GM21447 (cell line): Measurements from ENCODE around the gene ATF4.

Source experiments
- ATAC-seq: cut with Tn5 transposase; IDR thresholded peaks from one replicate; pipeline ENCODE4 v1.9.1; 2021; ENCODE audit not compliant: unreplicated experiment

The ATF4 gene

DNA sequence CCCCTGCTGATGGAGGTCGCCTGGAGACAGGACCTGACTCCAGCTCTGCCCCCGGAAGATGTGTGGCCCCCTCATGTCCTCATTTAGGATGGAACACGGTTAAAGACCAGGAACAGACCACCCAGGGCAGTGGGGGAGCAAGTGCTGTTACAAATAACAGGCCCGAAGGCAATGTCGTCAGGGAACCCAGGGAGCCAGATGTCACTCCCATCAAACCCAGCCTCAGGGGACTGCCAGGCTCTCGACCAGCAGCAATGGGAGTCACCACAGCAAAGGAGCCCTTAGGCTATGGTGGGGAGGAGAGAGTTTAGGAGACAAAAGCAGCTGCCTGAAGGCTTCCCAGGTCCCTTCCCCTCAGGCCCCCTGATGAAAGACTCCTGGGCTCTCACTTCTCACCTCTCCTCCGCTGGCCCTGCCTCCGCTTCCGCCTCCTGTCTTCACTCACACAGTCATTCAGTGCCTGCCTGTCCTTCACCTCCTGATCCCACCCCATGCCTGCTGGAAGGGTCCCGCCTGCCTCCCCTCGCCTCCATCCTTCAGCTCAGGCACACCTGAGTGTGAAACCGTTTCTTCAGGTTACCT, 7.8 kb downstream of the ATF4 start:
- no peak for ATAC-seq

- ATAC-seq = no peak
Observed at GRCh38 chr22:39528681-39529486, 8.5 kb downstream of the ATF4 start.

DNA sequence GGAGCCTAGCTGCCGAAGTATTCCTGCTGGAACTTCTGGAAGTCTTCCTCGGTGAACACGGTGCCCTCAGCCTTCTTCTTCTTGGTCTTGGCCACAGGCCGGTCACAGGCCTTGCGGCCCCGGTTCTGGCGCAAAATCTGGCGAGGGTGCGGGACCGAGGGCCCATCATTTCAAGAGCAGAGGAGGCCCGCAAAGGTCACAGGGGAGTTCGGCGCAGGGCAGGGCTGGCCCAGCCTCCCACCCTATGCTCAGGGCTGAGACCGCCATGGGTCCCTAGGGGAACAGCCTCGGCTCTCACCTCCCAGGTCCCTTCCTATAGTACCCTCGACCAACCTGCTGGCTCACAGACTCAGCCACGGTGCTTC, 9.1 kb downstream of the ATF4 start:
- ATAC-seq = no peak

DNA sequence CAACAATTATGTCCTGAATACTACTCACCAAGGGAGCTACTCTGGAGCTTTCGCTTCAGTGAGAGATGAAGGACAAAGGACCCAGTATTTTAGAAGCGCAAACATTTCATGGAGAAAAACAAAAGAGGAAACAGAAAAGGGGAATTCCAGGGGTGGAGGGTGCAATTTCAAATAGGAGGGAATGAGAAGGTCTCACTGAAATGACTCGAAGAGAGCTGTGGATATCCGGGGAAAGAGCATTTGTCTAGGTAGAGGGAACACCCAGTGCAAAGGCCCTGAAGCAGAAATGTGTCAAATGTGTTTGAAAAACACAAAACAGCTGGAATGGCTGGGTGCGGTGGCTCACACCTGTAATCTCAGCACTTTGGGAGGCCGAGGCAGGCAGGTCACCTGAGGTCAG, 9.8 kb downstream of the ATF4 start:
- no peak for ATAC-seq

DNA sequence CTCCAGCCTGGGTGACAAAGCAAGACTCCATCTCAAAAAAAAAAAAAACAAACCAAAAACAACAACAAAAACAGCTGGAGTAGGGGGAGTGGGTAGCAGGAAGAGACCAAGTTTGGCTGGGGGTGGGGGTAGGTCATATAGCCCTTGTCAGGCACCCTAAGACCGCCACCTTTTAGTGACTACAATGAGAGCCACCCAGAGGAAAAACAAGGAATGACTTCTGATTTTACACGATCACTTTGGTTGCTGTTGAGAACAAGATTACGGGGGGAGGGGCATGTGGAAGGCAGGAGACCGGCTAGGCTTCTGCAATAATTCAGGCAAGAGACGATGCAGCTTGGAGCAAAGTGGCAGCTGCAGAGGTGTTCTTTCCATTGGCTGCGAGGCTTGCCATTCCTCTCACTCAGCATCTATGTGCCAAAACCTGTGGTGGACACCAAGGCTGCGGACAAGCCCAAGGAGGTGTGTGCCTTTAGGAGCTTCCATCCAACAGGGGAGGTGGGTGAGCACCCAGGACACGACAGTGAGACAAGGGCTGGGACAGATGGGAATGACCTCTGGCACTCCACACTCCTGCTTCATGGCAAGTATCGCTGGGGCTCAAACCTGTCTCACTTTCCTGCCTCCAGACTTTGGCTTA, 10.4 kb downstream of the ATF4 start:
- ATAC-seq = no peak

- peak; percentile 77 for ATAC-seq
Observed at GRCh38 chr22:39532215-39533073, 12.1 kb downstream of the ATF4 start, which contains the start of gene RPS19BP1. Gene RPS19BP1 (minus strand): TSS chr22:39532748. CDS start chr22:39532738, 10 bp downstream.

GRCh38 chr22:39534092-39534506, 13.7 kb downstream of the ATF4 start:
- no peak for ATAC-seq

DNA sequence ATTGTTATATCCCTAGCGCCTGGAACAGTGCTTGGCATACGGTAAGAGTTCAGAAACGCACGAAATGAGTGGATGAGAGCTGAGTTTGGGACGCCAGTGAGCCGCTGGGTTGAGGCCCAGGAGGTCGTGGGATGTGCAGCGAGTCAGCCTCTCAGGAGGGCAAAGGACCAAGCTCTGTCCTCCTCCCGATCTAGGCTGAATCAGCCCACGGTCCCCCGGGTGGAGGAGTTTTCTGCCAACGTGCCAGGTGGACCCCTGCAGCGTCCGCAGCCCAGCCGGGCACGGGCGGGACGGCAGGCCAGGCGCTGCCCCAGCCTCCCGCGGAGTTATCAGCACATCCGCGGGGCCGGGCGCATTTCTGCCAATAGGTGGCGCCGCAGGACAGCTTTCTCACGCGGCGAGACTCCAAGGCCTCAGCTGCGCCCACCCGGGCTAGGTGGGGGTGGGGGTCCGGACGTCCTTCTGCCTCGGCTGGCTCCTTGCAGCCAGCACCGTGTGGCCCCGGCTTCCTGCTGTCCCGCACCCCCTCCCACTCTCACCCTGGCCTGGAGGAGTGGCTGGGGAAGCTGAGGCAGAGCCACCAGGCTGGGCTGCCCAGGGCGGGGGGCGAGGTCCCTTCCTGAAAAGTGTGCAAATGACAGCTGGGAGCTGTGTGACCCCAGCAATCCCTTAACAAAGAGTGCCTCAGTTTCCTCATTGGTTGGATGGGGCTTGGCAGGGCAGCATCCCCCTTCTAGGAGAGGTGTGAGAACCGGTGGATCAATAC, 14.4 kb downstream of the ATF4 start:
- ATAC-seq = no peak

- no peak for ATAC-seq
Observed at GRCh38 chr22:39535357-39535725, 15.0 kb downstream of the ATF4 start.

- ATAC-seq = no peak
Observed at GRCh38 chr22:39535831-39536449, 15.6 kb downstream of the ATF4 start.

DNA sequence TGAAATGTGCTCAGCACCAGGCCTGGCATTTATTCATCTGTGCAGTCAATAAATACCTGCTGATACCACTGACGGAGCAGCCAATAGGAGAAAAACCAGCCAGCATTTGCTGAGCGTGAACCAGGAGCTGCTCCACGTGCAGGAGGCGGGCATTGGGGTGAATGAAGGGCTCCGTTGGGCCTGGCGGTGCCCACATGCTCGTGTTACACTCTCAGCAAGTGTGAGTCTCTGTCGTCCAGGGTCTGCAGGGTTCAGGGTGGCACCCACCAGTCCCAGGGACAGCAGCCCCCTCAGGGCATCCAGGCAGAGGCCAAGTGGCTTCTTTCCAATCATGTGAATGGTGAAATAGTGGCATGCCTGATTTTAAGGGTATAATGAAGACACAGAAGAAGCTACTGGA, 16.3 kb downstream of the ATF4 start:
- no peak for ATAC-seq

GRCh38 chr22:39537975-39538374, 17.6 kb downstream of the ATF4 start:
- no peak for ATAC-seq

GRCh38 chr22:39543095-39543494, 22.7 kb downstream of the ATF4 start:
- no peak for ATAC-seq

GRCh38 chr22:39545386-39546365, 25.3 kb downstream of the ATF4 start:
- no peak for ATAC-seq

DNA sequence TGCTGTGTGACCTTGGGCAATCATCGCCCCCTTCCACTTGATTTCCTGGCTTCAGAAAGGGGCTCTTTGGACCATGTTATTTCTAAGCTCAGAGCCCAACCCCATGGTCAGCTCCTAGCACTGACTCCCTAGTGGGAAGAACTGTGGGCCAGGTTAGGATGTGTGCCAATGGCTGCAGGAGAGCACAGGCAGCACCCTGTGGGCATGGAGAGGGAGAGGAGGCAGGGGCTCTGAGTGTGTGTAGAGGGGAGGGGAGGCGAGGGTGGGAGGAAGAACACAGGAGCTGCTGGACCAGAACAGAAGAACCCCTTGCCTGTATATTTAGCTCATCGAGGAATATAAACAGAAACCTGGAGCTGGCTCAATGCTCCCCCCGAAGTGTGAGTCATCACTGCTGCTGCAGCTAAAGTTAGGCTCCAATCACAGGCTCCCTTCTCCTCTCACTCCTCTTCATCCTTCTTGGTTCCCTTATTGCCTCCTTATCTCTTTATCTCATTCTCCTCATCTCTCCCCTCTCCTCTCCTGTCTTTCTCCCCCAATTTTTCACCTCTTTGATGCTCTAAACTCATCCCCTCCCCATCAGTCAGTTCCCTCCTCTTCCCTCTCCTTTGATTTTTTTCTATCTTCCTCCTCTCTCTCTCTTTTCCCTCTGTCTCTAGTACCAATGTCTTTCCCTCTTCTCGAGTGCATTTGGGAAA, 26.7 kb downstream of the ATF4 start:
- no peak for ATAC-seq

GRCh38 chr22:39547587-39547947, 27.2 kb downstream of the ATF4 start:
- ATAC-seq = no peak

GRCh38 chr22:39553429-39553828, 33.1 kb downstream of the ATF4 start:
- no peak for ATAC-seq

DNA sequence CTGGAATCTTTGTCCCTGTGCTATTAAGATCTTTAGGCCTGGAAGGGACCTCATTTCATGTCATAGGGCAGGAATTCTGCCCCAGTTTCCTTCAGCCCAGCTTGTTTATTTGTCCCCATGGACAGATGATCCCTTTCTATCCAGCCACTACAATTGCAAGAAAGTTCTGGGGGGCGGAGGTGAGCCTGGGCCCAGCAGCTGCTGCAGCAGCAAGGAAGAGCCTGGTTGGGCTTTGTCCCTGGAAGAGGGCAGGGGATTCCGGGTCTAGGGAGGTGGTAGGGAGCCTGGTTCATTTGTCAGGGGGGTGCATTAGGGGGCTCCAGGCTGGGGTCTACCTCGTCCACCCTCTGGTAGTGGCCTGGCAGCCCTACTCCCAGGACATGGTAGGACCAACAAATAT, 33.8 kb downstream of the ATF4 start:
- no peak for ATAC-seq
